Measurements from ENCODE around the gene MYOF. TPM values are rescaled to one million over a fixed set of nuclear protein-coding genes. Genes with fewer than 3 reads are reported as not detected.

Gene MYOF
- total and polyA plus RNA-seq, 8 donors: 5.0 to 111 (median 36.0) TPM

- no peak overlapping the region for H3K27ac ChIP-seq
- intact Hi-C loops (cut with DNase I; ENCODE audit: low total_unique reads): no loop called here
- H3K9me3 ChIP-seq: no peaks in the 10 kb centered on the region
- H3K4me1 ChIP-seq: no peaks in the 10 kb centered on the region
- no peaks in the 10 kb centered on the region for H3K27me3 ChIP-seq
- WGBS, 5 donors: 82 to 89% (median 86%) methylated on average over 6 of the region's 6 CpGs
- no peak for DNase-seq
- H3K4me3 ChIP-seq: no peak overlapping the region
- peaks cover 11 to 97% (median 83%) of the 10 kb centered on the region in 4 donors for H3K36me3 ChIP-seq
- TF ChIP-seq POLR2AphosphoS5 (IDR thresholded peaks at IDR 0.05) (no peak), EP300 (IDR thresholded peaks at IDR 0.05) (no peak), CTCF (IDR thresholded peaks at IDR 0.05) (no peak), POLR2A (IDR thresholded peaks at IDR 0.05) (no peak)
These were observed 112.5 kb downstream of the MYOF start for GRCh38 chr10:93369588-93370164.

GRCh38 chr10:93368210-93368609 is 113.9 kb downstream of the MYOF start:
- 81 to 92% (median 88%) methylated on average over 2 of the region's 2 CpGs for WGBS, 5 donors
- intact Hi-C loops (cut with DNase I; ENCODE audit: low total_unique reads): no loop called here
- no peak overlapping the region for H3K4me3 ChIP-seq
- no peak for TF ChIP-seq POLR2A (IDR thresholded peaks at IDR 0.05)
- no peaks in the 10 kb centered on the region for H3K27me3 ChIP-seq
- no peaks in the 10 kb centered on the region for H3K4me1 ChIP-seq
- H3K9me3 ChIP-seq: no peaks in the 10 kb centered on the region
- H3K36me3 ChIP-seq: peaks cover 11 to 99% (median 82%) of the 10 kb centered on the region in 4 donors
- no peak for DNase-seq
- no peak overlapping the region for H3K27ac ChIP-seq

GRCh38 chr10:93367664-93368063 is 114.5 kb downstream of the MYOF start:
- Histone ChIP-seq H3K4me3 (no peak overlapping the region), H3K9me3 (no peaks in the 10 kb centered on the region), H3K4me1 (no peaks in the 10 kb centered on the region), H3K27me3 (no peaks in the 10 kb centered on the region), H3K27ac (no peak overlapping the region), H3K36me3 (peaks cover 7 to 98% (median 81%) of the 10 kb centered on the region in 4 donors)
- no peak for TF ChIP-seq POLR2A (IDR thresholded peaks at IDR 0.05)
- no peak for TF ChIP-seq POLR2AphosphoS5 (IDR thresholded peaks at IDR 0.05)
- no peak for TF ChIP-seq EP300 (IDR thresholded peaks at IDR 0.05)
- no peak for TF ChIP-seq CTCF (IDR thresholded peaks at IDR 0.05)
- no peak for DNase-seq
- 84 to 87% (median 86%) methylated on average over 3 of the region's 3 CpGs for WGBS, 5 donors
- intact Hi-C loops (cut with DNase I; ENCODE audit: low total_unique reads): no loop called here

DNA sequence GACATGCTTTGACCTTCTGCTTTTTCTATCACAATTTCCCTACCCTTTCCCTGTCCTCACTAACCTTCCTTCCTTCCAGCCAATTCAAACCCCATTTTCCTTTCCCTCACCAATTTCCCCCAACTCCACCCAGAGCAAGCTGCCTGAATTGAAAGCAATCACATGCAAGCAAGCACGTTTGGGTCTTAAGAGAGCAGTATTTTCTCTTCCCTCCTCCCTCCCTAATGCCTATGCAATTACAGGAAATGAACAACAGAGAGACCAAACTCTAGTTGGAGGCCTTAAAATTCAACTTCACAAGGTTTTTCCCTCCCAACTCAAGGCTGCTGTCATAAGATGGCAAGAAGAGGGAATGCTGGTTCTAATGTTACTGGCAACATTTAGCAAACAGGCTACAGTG is 117.2 kb downstream of the MYOF start:
- H3K27ac ChIP-seq: peak overlapping the region in 1 of 5 donors; percentile 18
- peaks cover 7 to 98% (median 90%) of the 10 kb centered on the region in 4 donors for H3K36me3 ChIP-seq
- no peak for DNase-seq

More for the DNA sequence above, 117.2 kb downstream of the MYOF start:
- TF ChIP-seq EP300 (IDR thresholded peaks at IDR 0.05) (no peak), POLR2A (IDR thresholded peaks at IDR 0.05) (no peak), CTCF (IDR thresholded peaks at IDR 0.05) (no peak), POLR2AphosphoS5 (IDR thresholded peaks at IDR 0.05) (no peak)
- WGBS, 5 donors: 18 to 64% (median 39%) methylated on average over 1 of the region's 1 CpG
- no peak overlapping the region for H3K4me3 ChIP-seq
- intact Hi-C loops (cut with DNase I; ENCODE audit: low total_unique reads): no loop called here
- H3K27me3 ChIP-seq: no peaks in the 10 kb centered on the region
- H3K4me1 ChIP-seq: no peaks in the 10 kb centered on the region
- H3K9me3 ChIP-seq: no peaks in the 10 kb centered on the region

Measured in stomach (tissue), 9 donors.